H1 (cell line): ENCODE results near the gene CD52. TPM values are rescaled to one million over a fixed set of nuclear protein-coding genes. Genes with fewer than 3 reads are reported as not detected.

Experiments used
- CTCF ChIA-PET: fragments of 300-600 bp; sonication (Branson Sonifier 250); formaldehyde crosslinking; loops from one replicate; lab custom pipeline; 2021; ENCODE audit not compliant: partially characterized antibody; lab: Charles Lee
- POLR2A ChIA-PET: fragments of 300-600 bp; sonication (Branson Sonifier 250); formaldehyde crosslinking; loops from one replicate; lab custom pipeline; 2021; ENCODE audit warnings: inconsistent platforms; ENCODE audit not compliant: partially characterized antibody; lab: Charles Lee
- DNase-seq, 2 experiments: peaks; one replicate each; pipeline versions ENCODE4 v3.0.0 to v3.0.0-alpha.2; 2010 to 2022; ENCODE audit warnings: low spot score in 2 of 2, low read depth in 1 of 2, mixed read lengths in 1 of 2
- FAIRE-seq: peaks from 2 replicates; lab custom pipeline; 2011; peaks lifted over from hg19 to GRCh38; lab: Jason Lieb, UNC
- H2AFZ ChIP-seq: 2 replicates; pipeline ENCODE4 v1.8.1; 2012; ENCODE audit warnings: low read length, inconsistent platforms
- H2AK5ac ChIP-seq: 2 replicates; pipeline ENCODE4 v1.6.1; 2013; ENCODE audit warnings: low read depth, low read length
- H2BK120ac ChIP-seq: replicated peaks from 2 replicates; pipeline ENCODE3; 2013; ENCODE audit warnings: low read depth, low read length, inconsistent platforms
- H2BK12ac ChIP-seq: 2 replicates; pipeline ENCODE4 v1.6.1; 2013; ENCODE audit warnings: low read depth, low read length
- H2BK15ac ChIP-seq: 2 replicates; pipeline ENCODE4 v1.6.1; 2013; ENCODE audit warnings: low read length
- H2BK20ac ChIP-seq: 2 replicates; pipeline ENCODE4 v1.6.1; 2013; ENCODE audit warnings: low read length
- H2BK5ac ChIP-seq: 2 replicates; pipeline ENCODE4 v1.6.1; 2013; ENCODE audit warnings: low read depth, low read length
- H3K14ac ChIP-seq: 2 replicates; pipeline ENCODE4 v1.6.1; 2013; ENCODE audit warnings: inconsistent platforms; ENCODE audit not compliant: insufficient read length
- H3K18ac ChIP-seq: 2 replicates; pipeline ENCODE4 v1.6.1; 2013; ENCODE audit warnings: low read length; ENCODE audit errors: extremely low read depth
- H3K23ac ChIP-seq: 2 replicates; pipeline ENCODE4 v1.6.1; 2013; ENCODE audit warnings: inconsistent platforms; ENCODE audit not compliant: insufficient read length
- H3K23me2 ChIP-seq: 2 replicates; pipeline ENCODE4 v1.6.1; 2013; ENCODE audit warnings: low read depth, low read length
- H3K27ac ChIP-seq: 2 replicates; pipeline ENCODE4 v1.6.1; 2011; ENCODE audit warnings: low read depth, low read length, inconsistent platforms
- H3K27me3 ChIP-seq, 4 experiments: replicated peaks in 1 of 4; 1 replicate in 1 of 4; 2 replicates in 3 of 4; pipeline versions ENCODE4 v1.6.1 to v1.8.1; 2011 to 2013; ENCODE audit warnings: low read length in 3 of 4, mild to moderate bottlenecking in 3 of 4, inconsistent platforms in 2 of 4, mixed read lengths in 2 of 4, moderate library complexity in 1 of 4; ENCODE audit not compliant: control insufficient read depth in 3 of 4, insufficient read depth in 3 of 4; ENCODE audit errors: extremely low read depth in 1 of 4
- H3K36me3 ChIP-seq, 4 experiments: 2 replicates each; pipeline versions ENCODE4 v1.6.1 to v1.8.1; 2011 to 2013; ENCODE audit warnings: mild to moderate bottlenecking in 4 of 4, low read length in 3 of 4, moderate library complexity in 2 of 4, control low read depth in 1 of 4, inconsistent platforms in 1 of 4; ENCODE audit not compliant: insufficient read depth in 4 of 4, control insufficient read depth in 2 of 4
- H3K4ac ChIP-seq: replicated peaks from 2 replicates; pipeline ENCODE3; 2013; ENCODE audit warnings: low read length, low read depth, mixed read lengths, inconsistent platforms; ENCODE audit not compliant: insufficient read length
- H3K4me1 ChIP-seq, 4 experiments: replicated peaks in 1 of 4; 1 replicate in 1 of 4; 2 replicates in 3 of 4; pipeline versions ENCODE4 v1.6.1 to v1.8.1; 2011 to 2013; ENCODE audit warnings: low read length in 3 of 4, inconsistent platforms in 2 of 4, mixed read lengths in 1 of 4; ENCODE audit not compliant: insufficient read depth in 4 of 4, control insufficient read depth in 3 of 4
- H3K4me2 ChIP-seq, 2 experiments: 2 replicates each; pipeline versions ENCODE4 v1.6.1 to v1.8.1; 2011 to 2013; ENCODE audit warnings: low read depth in 2 of 2, low read length in 2 of 2, control low read depth in 1 of 2, inconsistent platforms in 1 of 2, mild to moderate bottlenecking in 1 of 2; ENCODE audit not compliant: insufficient read depth in 1 of 2
- H3K4me3 ChIP-seq, 4 experiments: fragments of 200-600, 300-600 bp in 1 of 4; sonication (generic), shearing (Covaris generic), sonication (Bioruptor Twin) in 1 of 4; 2 replicates each; pipeline versions ENCODE4 v1.5.1 to v1.8.1; 2011 to 2016; ENCODE audit warnings: low read length in 4 of 4, low read depth in 3 of 4, control low read depth in 2 of 4, inconsistent platforms in 2 of 4, mild to moderate bottlenecking in 2 of 4, mixed read lengths in 1 of 4, moderate library complexity in 1 of 4; ENCODE audit not compliant: insufficient read depth in 2 of 4; ENCODE audit errors: extremely low read depth in 1 of 4
- H3K56ac ChIP-seq: replicated peaks from 2 replicates; pipeline ENCODE3; 2013; ENCODE audit warnings: low read depth, mild to moderate bottlenecking, mixed read lengths, low read length, inconsistent platforms; ENCODE audit not compliant: insufficient read length
- H3K79me1 ChIP-seq: 2 replicates; pipeline ENCODE4 v1.6.1; 2013; ENCODE audit warnings: low read depth, low read length, control low read depth
- H3K79me2 ChIP-seq, 2 experiments: 2 replicates each; pipeline versions ENCODE4 v1.6.1 to v1.8.1; 2012 to 2013; ENCODE audit warnings: low read length in 2 of 2, mild to moderate bottlenecking in 2 of 2, inconsistent platforms in 1 of 2; ENCODE audit not compliant: insufficient read depth in 2 of 2, control insufficient read depth in 1 of 2
- H3K9ac ChIP-seq, 4 experiments: replicated peaks in 1 of 4; 1 replicate in 1 of 4; 2 replicates in 3 of 4; pipeline versions ENCODE4 v1.6.1 to v1.8.1; 2011 to 2013; ENCODE audit warnings: low read depth in 3 of 4, low read length in 3 of 4, control low read depth in 2 of 4, mild to moderate bottlenecking in 2 of 4, moderate library complexity in 2 of 4, inconsistent platforms in 1 of 4; ENCODE audit errors: extremely low read depth in 1 of 4
- H3K9me3 ChIP-seq, 2 experiments: 2 replicates each; pipeline versions ENCODE4 v1.6.1 to v1.8.1; 2012 to 2013; ENCODE audit warnings: mild to moderate bottlenecking in 2 of 2, moderate library complexity in 2 of 2, control low read depth in 1 of 2, inconsistent platforms in 1 of 2, low read depth in 1 of 2, low read length in 1 of 2, mixed read lengths in 1 of 2; ENCODE audit not compliant: insufficient read depth in 2 of 2
- H4K20me1 ChIP-seq, 2 experiments: replicated peaks in 1 of 2; 2 replicates each; pipeline versions ENCODE3 to v1.8.1; 2011 to 2013; ENCODE audit warnings: inconsistent platforms in 2 of 2, low read length in 2 of 2, mild to moderate bottlenecking in 1 of 2; ENCODE audit not compliant: insufficient read depth in 2 of 2, control insufficient read depth in 1 of 2
- H4K5ac ChIP-seq: 2 replicates; pipeline ENCODE4 v1.6.1; 2013; ENCODE audit warnings: low read length, low read depth, mixed read lengths, inconsistent platforms; ENCODE audit not compliant: insufficient read length
- H4K8ac ChIP-seq: 2 replicates; pipeline ENCODE4 v1.8.0; 2013; ENCODE audit warnings: mild to moderate bottlenecking, moderate library complexity, low read length, inconsistent platforms; ENCODE audit not compliant: insufficient read depth; ENCODE audit errors: extremely low read depth
- H4K91ac ChIP-seq: replicated peaks from 2 replicates; pipeline ENCODE3; 2013; ENCODE audit warnings: low read length, mixed read lengths, inconsistent platforms; ENCODE audit not compliant: insufficient read length
- JUN ChIP-seq: IDR thresholded peaks from 2 replicates; pipeline ENCODE4 v1.6.1; 2011; ENCODE audit warnings: low read depth, mild to moderate bottlenecking, improper control_type of control experiment, low read length
- NRF1 ChIP-seq: IDR thresholded peaks from 2 replicates; pipeline ENCODE4 v1.6.1; 2011; ENCODE audit warnings: mild to moderate bottlenecking, low read depth, low read length, improper control_type of control experiment
- RFX5 ChIP-seq: IDR thresholded peaks from 2 replicates; pipeline ENCODE4 v1.6.1; 2011; ENCODE audit warnings: low read depth, low read length, improper control_type of control experiment, borderline replicate concordance
- SIX5 ChIP-seq: IDR thresholded peaks from 2 replicates; pipeline ENCODE4 v1.6.1; 2011; ENCODE audit warnings: mild to moderate bottlenecking, low read depth, low read length
- TAF1 ChIP-seq: IDR thresholded peaks from 2 replicates; pipeline ENCODE4 v1.6.1; 2011; ENCODE audit warnings: mild to moderate bottlenecking, low read depth, low read length
- TEAD4 ChIP-seq: IDR thresholded peaks from 2 replicates; pipeline ENCODE4 v1.6.1; 2012; ENCODE audit warnings: low read depth, low read length, inconsistent platforms, mixed read lengths
- WGBS, 2 experiments: shearing (Covaris generic) in 1 of 2; methylation state at CpG; one replicate each; pipeline versions ENCODE4 v1.1.6 to v1.1.7; 2013 to 2015; ENCODE audit warnings: low lambda C conversion rate in 2 of 2, mixed read lengths in 2 of 2, inconsistent platforms in 1 of 2, low coverage in 1 of 2, missing lambda C conversion rate in 1 of 2; ENCODE audit not compliant: insufficient replicate concordance in 2 of 2, insufficient coverage in 1 of 2, insufficient read length in 1 of 2; ENCODE audit errors: extremely low coverage in 1 of 2, missing lambda C conversion rate in 1 of 2; 5-methylcytosine and 5-hydroxymethylcytosine counted together
- polyA plus RNA-seq, 7 experiments: library from polyadenylated mRNA; depleted of rRNA in 3 of 7; stranded (reverse) in 5 of 7; unstranded in 2 of 7; fragments of >200 nt in 5 of 7; fragments of 200-250 nt in 2 of 7; gene quantifications; 1 replicate in 5 of 7; 2 replicates in 1 of 7; 4 replicates in 1 of 7; pipeline versions ENCODE4 v1.2.1 to v1.2.3, GENCODE V29; 2011 to 2013; ENCODE audit warnings: missing spikeins in 2 of 7, mixed read lengths in 2 of 7
- total RNA-seq: library from RNA; stranded (reverse); fragmentation: NEBNext Ultra II Directional; extraction: Animal tissue kit (Norgen Biotek cat#: 25700); gene quantifications from 2 replicates; pipeline ENCODE4 v1.2.1, GENCODE V29; 2021

CD52 gene
- total and polyA plus RNA-seq, 2 of the 8 experiments (the other 6 are each of a cell fraction or from before 2014, with no cell fraction given): 2.4 to 3.1 TPM

- Histone ChIP-seq H3K79me1 (no peaks in the 10 kb centered on the region), H2BK120ac (no peak overlapping the region), H2BK20ac (no peak overlapping the region), H3K4me1 (peaks cover 10 to 34% (median 21%) of the 10 kb centered on the region in 4 experiments), H3K4ac (peak overlapping the region; percentile 36), H4K8ac (no peak overlapping the region), H2AFZ (no peak overlapping the region), H3K14ac (no peak overlapping the region), H2AK5ac (no peak overlapping the region), H3K4me3 (peak overlapping the region; percentile 64 to 69 (median 64); a peak in 7 of 8 replicates), H3K27ac (no peak overlapping the region), H3K79me2 (peaks cover 0 to 5% of the 10 kb centered on the region in 2 experiments; a peak in 1 of 4 replicates), H2BK12ac (no peak overlapping the region), H2BK15ac (no peak overlapping the region), H2BK5ac (no peak overlapping the region), H3K9me3 (no peaks in the 10 kb centered on the region), H3K36me3 (peaks cover 21 to 34% (median 30%) of the 10 kb centered on the region in 4 experiments), H4K5ac (peak overlapping the region; percentile 82), H3K23me2 (peaks cover 9% of the 10 kb centered on the region; the same call in 1 of the 2 replicates), H4K20me1 (peaks cover 6 to 17% of the 10 kb centered on the region in 2 experiments), H4K91ac (peak overlapping the region; percentile 15), H3K9ac (no peak overlapping the region), H3K4me2 (peak overlapping the region; percentile 60 to 88), H3K27me3 (no peaks in the 10 kb centered on the region), H3K23ac (no peak overlapping the region), H3K56ac (no peak overlapping the region), H3K18ac (no peak overlapping the region)
- CTCF ChIA-PET: interaction anchor here (0.6 to 39.7 kb wide), 21 partner anchors 9 to 542 kb away, joined by 3 to 1530 read pairs (median 4); partner anchors contain the start of genes CATSPER4, CD52, CEP85 and CNKSR1
- FAIRE-seq: no peak
- no peak for DNase-seq
- POLR2A ChIA-PET: interaction anchor here (0.6 to 4.0 kb wide), 23 partner anchors 8 to 208 kb away, joined by 3 to 27 read pairs (median 4); partner anchors contain the start of genes CD52, CNKSR1, HMGN2 and LIN28A
- 87% methylated on average over 8 of the region's 9 CpGs; no CpG with 5 or more reads in 1 of the 2 experiments for whole genome bisulfite sequencing, 2 experiments
- TF ChIP-seq RFX5 (no peak), TEAD4 (no peak), TAF1 (no peak), NRF1 (no peak), SIX5 (no peak), JUN (no peak)
- TF ChIP-seq, all 59 proteins: peak for 0
These were observed 38.9 kb upstream of the CD52 start for GRCh38 chr1:26278724-26279455.
